ENCODE data around the gene KDM4F. TPM values are rescaled to one million over a fixed set of nuclear protein-coding genes. Genes with fewer than 3 reads are reported as not detected.

The KDM4F gene
- polyA plus RNA-seq, 2 of the 4 experiments (the other 2 are of a cell fraction): not detected

GRCh38 chr11:95033051-95033450 lies 16.2 kb upstream of the KDM4F start:
- no peak overlapping the region for H3K27ac ChIP-seq
- H3K4me3 ChIP-seq: no peak overlapping the region
- H3K4me1 ChIP-seq: no peaks in the 10 kb centered on the region
- TF ChIP-seq FOSL2 (IDR thresholded peaks at IDR 0.05): no peak
- TF ChIP-seq FOSL2 (CRISPR knock-in tag; IDR thresholded peaks at IDR 0.05): no peak
- no peak for TF ChIP-seq SMC3 (IDR thresholded peaks at IDR 0.05)
- TF ChIP-seq REST (IDR thresholded peaks at IDR 0.05): no peak
- no peak for TF ChIP-seq ZNF302 (CRISPR knock-in tag; IDR thresholded peaks at IDR 0.05)
- TF ChIP-seq JUNB (IDR thresholded peaks at IDR 0.05): no peak
- TF ChIP-seq POLR2AphosphoS2 (conservative IDR thresholded peaks at IDR 0.05; ENCODE audit: low read length): no peak
- TF ChIP-seq ELK1 (IDR thresholded peaks at IDR 0.05; ENCODE audit: low read depth, low read length): no peak
- TF ChIP-seq EHMT2 (IDR thresholded peaks at IDR 0.05; ENCODE audit: low read depth): no peak
- no peak for TF ChIP-seq HES2 (IDR thresholded peaks at IDR 0.05)
- TF ChIP-seq POLR2A (IDR thresholded peaks at IDR 0.05; ENCODE audit: low read length): no peak
- TF ChIP-seq USF2 (IDR thresholded peaks at IDR 0.05): no peak
- TF ChIP-seq CHD2 (IDR thresholded peaks at IDR 0.05; ENCODE audit: low read length, partially characterized antibody): no peak
- no peak for TF ChIP-seq GATA3 (IDR thresholded peaks at IDR 0.05; ENCODE audit: borderline replicate concordance)
- no peak for TF ChIP-seq SREBF2 (IDR thresholded peaks at IDR 0.05)
- no peak for TF ChIP-seq ZFP36 (IDR thresholded peaks at IDR 0.05; ENCODE audit: borderline replicate concordance, partially characterized antibody)
- no peak overlapping the region for H3K4me2 ChIP-seq
- WGBS (ENCODE audit: missing lambda C conversion rate): 86% methylated on average over 1 of the region's 1 CpG
- ChIA-PET POLR2A (interaction anchor here (0.6 kb wide), 1 partner anchor 34 kb away, joined by 3 read pairs; no protein-coding TSS in a partner anchor), CTCF (no interaction called here)
- no peaks in the 10 kb centered on the region for H3K9me3 ChIP-seq
- DNase-seq (ENCODE audit: low read depth in 1 of 2, low spot score in 1 of 2) (no peak), ATAC-seq (no peak; a peak in 1 of 6 replicates), FAIRE-seq (no peak)

- POLR2A ChIA-PET: no interaction called here
- no peak for ATAC-seq
- DNase-seq (ENCODE audit: low read depth in 1 of 2, low spot score in 1 of 2): no peak
- WGBS (ENCODE audit: missing lambda C conversion rate): 29% methylated on average over 2 of the region's 2 CpGs
- TF ChIP-seq PHF8 (IDR thresholded peaks at IDR 0.05; ENCODE audit: borderline replicate concordance, low read depth) (no peak), KDM5A (IDR thresholded peaks at IDR 0.05) (no peak), CHD2 (IDR thresholded peaks at IDR 0.05; ENCODE audit: low read length, partially characterized antibody) (no peak), HES2 (IDR thresholded peaks at IDR 0.05) (no peak), RARB (CRISPR knock-in tag; IDR thresholded peaks at IDR 0.05) (no peak), POLR2AphosphoS2 (conservative IDR thresholded peaks at IDR 0.05; ENCODE audit: low read length) (no peak), NFE2L2 (conservative IDR thresholded peaks at IDR 0.05; ENCODE audit: low read length) (no peak), ZC3H11A (IDR thresholded peaks at IDR 0.05) (no peak), FOSB (CRISPR knock-in tag; IDR thresholded peaks at IDR 0.05) (no peak), RFX5 (IDR thresholded peaks at IDR 0.05) (no peak), GATA3 (IDR thresholded peaks at IDR 0.05; ENCODE audit: borderline replicate concordance) (no peak), BHLHE40 (IDR thresholded peaks at IDR 0.05; ENCODE audit: low read depth, low read length) (no peak), HMGXB4 (CRISPR knock-in tag; IDR thresholded peaks at IDR 0.05; ENCODE audit: borderline replicate concordance) (no peak), CTCF (IDR thresholded peaks at IDR 0.05) (no peak), CEBPB (IDR thresholded peaks at IDR 0.05) (no peak), POLR2A (IDR thresholded peaks at IDR 0.05; ENCODE audit: low read length) (no peak), HOXB5 (CRISPR knock-in tag; IDR thresholded peaks at IDR 0.05) (no peak), MAFK (IDR thresholded peaks at IDR 0.05; ENCODE audit: partially characterized antibody) (no peak)
- CTCF ChIA-PET: no interaction called here
- no peaks in the 10 kb centered on the region for H3K4me1 ChIP-seq
- no peak overlapping the region for H3K27ac ChIP-seq
- no peaks in the 10 kb centered on the region for H3K9me3 ChIP-seq
- H3K4me2 ChIP-seq: no peak overlapping the region
- no peak for FAIRE-seq
- H3K4me3 ChIP-seq: no peak overlapping the region
Measured at GRCh38 chr11:95035316-95035715, 13.9 kb upstream of the KDM4F start.

Data from A549 (cell line).